Measurements from ENCODE around the gene PGC.

The PGC gene

DNA sequence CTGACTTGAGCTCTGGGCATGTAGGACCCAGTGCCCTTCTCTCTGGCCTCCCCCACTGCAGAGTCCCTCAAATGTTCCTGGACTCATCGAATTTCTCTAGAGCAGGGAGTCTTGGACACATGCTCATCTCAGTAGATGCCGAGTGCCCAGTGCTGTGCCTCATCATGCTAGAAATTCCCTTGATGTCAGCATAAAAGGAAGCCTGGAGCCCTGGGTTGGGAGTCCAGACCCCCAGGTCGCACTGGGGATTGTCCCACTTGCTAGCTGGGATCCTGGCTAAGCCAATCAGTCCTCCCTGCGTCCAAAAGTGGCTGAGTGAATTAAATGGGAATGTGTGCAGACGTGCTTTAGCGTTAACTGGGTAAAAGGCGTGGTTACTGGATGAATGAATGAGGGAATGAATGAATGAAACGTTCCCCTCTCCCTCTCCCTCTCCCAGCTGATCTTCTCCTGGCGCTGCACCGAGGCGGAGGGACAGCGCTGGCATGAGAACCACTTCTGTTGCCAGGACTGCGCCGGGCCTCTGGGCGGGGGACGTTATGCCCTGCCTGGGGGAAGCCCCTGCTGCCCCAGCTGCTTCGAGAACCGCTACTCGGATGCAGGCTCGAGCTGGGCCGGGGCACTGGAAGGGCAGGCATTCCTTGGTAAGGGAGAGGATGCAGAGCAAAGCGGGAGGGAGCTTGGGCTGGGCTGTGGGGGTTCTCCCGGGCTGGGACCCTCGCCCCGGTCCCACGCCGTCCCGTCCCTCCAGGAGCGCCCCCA lies 38.7 kb upstream of the PGC start:
- H3K4me3 ChIP-seq, result peak overlapping the region; percentile 84
- peaks cover 21% of the 10 kb centered on the region for H3K36me3 ChIP-seq (ENCODE audit: insufficient read depth, low read length)
- no peak for TF ChIP-seq FOXP2 (optimal IDR thresholded peaks at IDR 0.05; ENCODE audit: control extremely low read depth, extremely low read length, insufficient read depth)
- TF ChIP-seq POLR2AphosphoS5 (IDR thresholded peaks at IDR 0.05; ENCODE audit: borderline replicate concordance, low read depth, low read length), result no peak
- TF ChIP-seq EZH2 (IDR thresholded peaks at IDR 0.05), result no peak
- H3K27ac ChIP-seq, result no peak overlapping the region
- no peaks in the 10 kb centered on the region for H3K9me3 ChIP-seq (ENCODE audit: low read depth, low read length)
- DNase-seq (ENCODE audit: low read depth, low spot score), result no peak
- peak overlapping the region; percentile 51 for H3K9ac ChIP-seq (ENCODE audit: insufficient read length)

DNA sequence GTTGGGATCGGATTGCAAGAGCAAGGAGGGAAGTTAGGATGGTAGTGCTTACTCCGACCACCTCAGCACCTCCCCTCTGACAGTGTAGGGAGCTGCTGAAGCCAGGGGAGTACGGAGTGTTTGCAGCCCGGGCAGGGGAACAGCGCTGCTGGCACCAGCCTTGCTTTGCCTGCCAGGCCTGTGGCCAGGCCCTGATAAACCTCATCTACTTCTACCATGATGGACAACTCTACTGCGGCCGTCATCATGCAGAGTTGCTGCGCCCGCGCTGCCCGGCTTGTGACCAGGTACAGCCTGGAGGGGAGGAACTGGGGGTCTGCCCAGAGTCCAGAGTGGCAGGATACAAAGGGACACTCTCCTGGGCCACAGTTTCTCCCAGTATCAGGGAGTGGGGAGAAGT lies 38.1 kb upstream of the PGC start:
- no peaks in the 10 kb centered on the region for H3K9me3 ChIP-seq (ENCODE audit: low read depth, low read length)
- H3K4me3 ChIP-seq, result no peak overlapping the region
- H3K9ac ChIP-seq (ENCODE audit: insufficient read length), result no peak overlapping the region
- H3K27ac ChIP-seq, result no peak overlapping the region
- H3K36me3 ChIP-seq (ENCODE audit: insufficient read depth, low read length), result peaks cover 15% of the 10 kb centered on the region
- TF ChIP-seq EZH2 (IDR thresholded peaks at IDR 0.05) (no peak), POLR2AphosphoS5 (IDR thresholded peaks at IDR 0.05; ENCODE audit: borderline replicate concordance, low read depth, low read length) (no peak), FOXP2 (optimal IDR thresholded peaks at IDR 0.05; ENCODE audit: control extremely low read depth, extremely low read length, insufficient read depth) (no peak)
- no peak for DNase-seq (ENCODE audit: low read depth, low spot score)

DNA sequence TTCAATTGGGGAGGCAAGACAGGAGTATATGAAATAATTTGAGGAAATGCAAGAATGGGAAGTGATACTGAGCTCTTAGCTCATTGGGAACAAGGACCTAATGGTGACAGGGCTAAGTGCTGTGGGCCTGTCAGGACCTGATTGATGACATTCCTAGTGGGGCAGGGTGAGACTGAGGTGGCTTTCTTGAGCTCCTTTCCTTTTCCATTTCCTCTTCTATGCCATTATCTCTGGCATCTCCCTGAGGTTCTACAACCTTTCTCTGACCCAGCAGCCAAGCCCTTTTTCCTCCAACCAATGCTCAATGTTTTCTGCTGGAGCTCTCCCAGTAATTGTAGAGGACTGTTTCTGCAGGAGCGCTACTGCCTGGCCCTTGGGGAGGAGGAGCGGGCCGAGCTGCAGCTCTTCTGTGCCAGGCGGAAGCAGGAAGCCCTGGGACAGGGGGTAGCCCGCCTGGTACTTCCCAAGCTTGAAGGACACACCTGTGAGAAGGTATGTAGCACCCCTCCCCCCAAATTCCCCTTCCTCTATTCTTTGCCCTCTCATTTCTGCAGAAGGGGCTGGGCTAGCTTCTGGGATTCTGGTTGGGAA lies 37.5 kb upstream of the PGC start:
- Histone ChIP-seq H3K4me3 (no peak overlapping the region), H3K9ac (ENCODE audit: insufficient read length) (no peak overlapping the region), H3K27ac (no peak overlapping the region), H3K36me3 (ENCODE audit: insufficient read depth, low read length) (peaks cover 9% of the 10 kb centered on the region), H3K9me3 (ENCODE audit: low read depth, low read length) (no peaks in the 10 kb centered on the region)
- DNase-seq (ENCODE audit: low read depth, low spot score), result no peak
- TF ChIP-seq FOXP2 (optimal IDR thresholded peaks at IDR 0.05; ENCODE audit: control extremely low read depth, extremely low read length, insufficient read depth) (no peak), POLR2AphosphoS5 (IDR thresholded peaks at IDR 0.05; ENCODE audit: borderline replicate concordance, low read depth, low read length) (peak; percentile 6; the same call in 1 of the 2 replicates)

DNA sequence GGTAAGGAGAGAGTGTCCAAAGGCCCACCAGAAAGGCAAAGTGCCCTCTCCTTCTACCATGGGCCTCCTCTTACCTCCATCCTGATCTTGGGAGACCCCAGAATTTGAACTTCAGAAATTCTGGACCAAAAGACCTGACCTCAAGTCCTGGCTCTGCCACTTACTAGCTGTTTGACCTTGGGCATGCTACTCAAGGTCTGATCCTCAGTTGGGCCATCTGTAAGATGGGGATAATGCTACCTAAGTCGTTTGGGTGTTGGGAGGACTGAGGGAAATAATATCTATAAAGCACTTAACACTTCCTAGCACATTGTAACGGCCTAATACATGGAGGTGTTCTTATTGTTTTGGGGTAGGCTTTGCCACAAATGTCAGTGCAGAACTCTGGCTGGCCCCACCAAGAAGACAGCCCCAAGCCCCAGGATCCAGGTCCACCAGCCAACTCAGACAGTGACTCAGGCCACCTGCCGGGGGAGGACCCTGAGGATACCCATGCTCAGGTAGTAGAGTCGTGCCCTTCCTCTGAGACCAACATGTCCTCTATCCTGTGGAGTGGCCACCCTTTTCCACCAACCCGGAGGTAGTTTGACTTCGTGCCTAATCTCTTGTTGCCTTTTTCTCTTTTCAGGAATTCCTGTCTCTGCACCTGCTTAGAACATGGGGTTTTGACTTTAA lies 36.0 kb upstream of the PGC start:
- TF ChIP-seq EZH2 (IDR thresholded peaks at IDR 0.05) (no peak), POLR2AphosphoS5 (IDR thresholded peaks at IDR 0.05; ENCODE audit: borderline replicate concordance, low read depth, low read length) (no peak), FOXP2 (optimal IDR thresholded peaks at IDR 0.05; ENCODE audit: control extremely low read depth, extremely low read length, insufficient read depth) (no peak)
- H3K27ac ChIP-seq, result no peak overlapping the region
- no peak overlapping the region for H3K4me3 ChIP-seq
- DNase-seq (ENCODE audit: low read depth, low spot score), result no peak
- no peaks in the 10 kb centered on the region for H3K36me3 ChIP-seq (ENCODE audit: insufficient read depth, low read length)
- no peaks in the 10 kb centered on the region for H3K9me3 ChIP-seq (ENCODE audit: low read depth, low read length)
- H3K9ac ChIP-seq (ENCODE audit: insufficient read length), result no peak overlapping the region

DNA sequence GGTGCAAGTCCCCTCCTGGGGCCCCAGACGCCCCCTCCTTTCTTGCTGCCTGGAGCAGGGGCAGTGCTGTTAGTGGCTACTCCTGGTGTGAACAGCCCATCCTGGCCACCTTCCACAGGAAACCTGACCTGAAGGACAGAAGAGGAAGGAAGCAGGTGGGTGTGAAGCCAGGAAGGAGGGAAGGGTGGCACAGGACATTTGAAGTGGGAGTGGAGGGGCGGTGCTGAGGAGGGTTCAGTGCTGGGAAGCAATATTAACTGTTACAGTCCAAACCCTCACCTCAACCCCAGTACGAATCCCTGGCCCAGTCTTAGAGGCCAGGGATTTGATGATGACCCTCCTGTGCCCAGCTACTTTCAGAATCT lies 34.2 kb upstream of the PGC start:
- DNase-seq (ENCODE audit: low read depth, low spot score), result no peak
- peak overlapping the region; percentile 91; the same call in 1 of the 2 replicates for H3K4me3 ChIP-seq
- H3K9ac ChIP-seq (ENCODE audit: insufficient read length), result no peak overlapping the region
- H3K27ac ChIP-seq, result no peak overlapping the region
- H3K36me3 ChIP-seq (ENCODE audit: insufficient read depth, low read length), result no peaks in the 10 kb centered on the region
- no peak for TF ChIP-seq EZH2 (IDR thresholded peaks at IDR 0.05)
- no peak for TF ChIP-seq POLR2AphosphoS5 (IDR thresholded peaks at IDR 0.05; ENCODE audit: borderline replicate concordance, low read depth, low read length)
- no peak for TF ChIP-seq FOXP2 (optimal IDR thresholded peaks at IDR 0.05; ENCODE audit: control extremely low read depth, extremely low read length, insufficient read depth)
- H3K9me3 ChIP-seq (ENCODE audit: low read depth, low read length), result no peaks in the 10 kb centered on the region

DNA sequence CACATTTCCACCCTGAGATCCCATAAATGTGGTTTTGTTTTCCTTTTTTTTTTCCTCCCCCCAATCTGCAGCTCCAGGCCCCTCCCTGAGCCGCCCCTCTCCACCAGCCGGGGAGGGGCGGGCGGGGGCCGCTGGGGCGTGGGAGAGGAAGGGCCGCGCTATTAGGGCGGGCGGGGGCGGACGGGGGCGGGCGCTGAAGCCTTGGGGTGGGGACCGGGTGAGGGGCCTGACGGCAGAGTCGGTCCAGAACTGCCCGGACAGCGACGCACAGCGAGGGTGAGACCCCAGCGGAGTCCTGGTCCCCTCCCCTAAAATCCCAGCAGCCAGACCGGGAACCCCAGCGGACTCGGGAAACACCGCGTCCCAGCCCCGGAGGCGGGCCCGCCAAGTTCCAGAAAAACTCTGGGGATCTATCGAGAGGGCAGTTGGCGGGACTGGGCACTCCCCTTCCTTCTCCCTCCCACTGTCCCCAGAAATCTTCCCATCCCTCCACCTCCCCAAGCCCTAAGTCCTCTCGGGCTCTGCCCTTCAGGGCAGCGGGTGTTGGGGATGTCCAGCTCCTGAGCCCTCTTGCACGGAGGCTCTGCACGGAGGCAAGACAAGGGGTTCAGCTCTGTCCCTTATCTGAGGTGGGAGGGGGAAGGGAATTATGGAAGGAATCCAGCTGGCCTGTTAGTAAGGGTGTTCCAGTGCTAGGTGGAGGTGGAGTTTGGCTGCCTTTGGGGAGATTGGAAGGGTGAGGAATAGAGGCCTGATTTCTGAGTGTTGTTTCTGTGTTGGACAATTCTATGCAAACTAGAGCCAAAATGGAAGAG lies 33.6 kb upstream of the PGC start, which contains the start of gene PRICKLE4:
PRICKLE4 (plus strand) TSS at position 232 of the 815 bp plus-strand sequence. CDS start 2,692 bp downstream, outside the sequence.
- Histone ChIP-seq H3K27ac (no peak within 1 kb of the TSS), H3K9ac (ENCODE audit: insufficient read length) (peak within 1 kb of the TSS; percentile 59), H3K4me3 (peak within 1 kb of the TSS; percentile 91), H3K36me3 (ENCODE audit: insufficient read depth, low read length) (no peaks in the 10 kb centered on the region), H3K9me3 (ENCODE audit: low read depth, low read length) (no peaks in the 10 kb centered on the region)
- DNase-seq (ENCODE audit: low read depth, low spot score), result no peak
- no peak for TF ChIP-seq POLR2AphosphoS5 (IDR thresholded peaks at IDR 0.05; ENCODE audit: borderline replicate concordance, low read depth, low read length)
- no peak for TF ChIP-seq EZH2 (IDR thresholded peaks at IDR 0.05)

DNA sequence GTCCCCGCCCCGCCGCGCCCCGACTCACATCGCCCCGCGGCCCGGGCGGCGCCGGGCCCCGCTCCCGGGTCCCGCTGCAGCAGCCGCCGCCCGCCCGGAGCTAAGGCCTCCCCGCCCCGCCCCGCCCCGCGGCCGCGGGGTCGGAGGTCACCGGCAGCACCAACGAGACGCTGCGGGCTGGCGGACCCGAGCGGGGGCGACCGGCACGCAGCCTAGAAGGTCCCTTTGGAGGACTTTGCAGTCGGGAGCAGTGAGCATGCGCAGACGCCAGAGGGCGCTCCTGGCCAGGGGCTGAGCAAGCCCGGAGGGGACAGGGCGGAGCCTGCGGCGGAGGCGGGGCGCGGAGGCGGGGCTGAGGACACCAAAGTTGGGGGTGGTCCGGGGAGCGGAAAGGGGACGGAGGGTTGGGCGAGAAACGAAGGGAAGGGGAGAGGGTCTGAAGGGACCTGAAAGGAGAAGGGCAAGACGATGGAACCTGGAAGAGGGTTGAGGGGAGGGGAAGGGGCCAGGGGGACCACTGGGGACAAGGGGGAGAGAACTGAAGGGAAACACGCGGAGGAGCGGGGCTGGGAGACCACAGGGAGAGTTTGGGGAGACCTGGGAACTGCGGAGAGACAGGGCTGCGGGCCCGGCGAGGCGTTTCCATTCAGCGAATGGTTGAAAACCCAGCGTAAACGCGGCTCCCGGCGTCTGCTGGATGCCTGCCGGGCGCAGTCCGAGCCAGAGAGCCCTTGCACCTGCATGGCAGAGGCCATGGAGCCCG lies 32.8 kb upstream of the PGC start, which contains the start of gene FRS3:
FRS3 (minus strand) TSS at position 113 of the 763 bp plus-strand sequence. CDS start 2,913 bp downstream, outside the sequence.
- TF ChIP-seq FOXP2 (optimal IDR thresholded peaks at IDR 0.05; ENCODE audit: control extremely low read depth, extremely low read length, insufficient read depth) (peak; percentile 34), POLR2AphosphoS5 (IDR thresholded peaks at IDR 0.05; ENCODE audit: borderline replicate concordance, low read depth, low read length) (peak; percentile 61; the same call in 1 of the 2 replicates), EZH2 (IDR thresholded peaks at IDR 0.05) (no peak)
- Histone ChIP-seq H3K36me3 (ENCODE audit: insufficient read depth, low read length) (peaks cover 3% of the 10 kb centered on the region; the same call in 1 of the 2 replicates), H3K9ac (ENCODE audit: insufficient read length) (peak within 1 kb of the TSS; percentile 81), H3K4me3 (peak within 1 kb of the TSS; percentile 91), H3K9me3 (ENCODE audit: low read depth, low read length) (no peaks in the 10 kb centered on the region), H3K27ac (no peak within 1 kb of the TSS)
- peak; percentile 52 for DNase-seq (ENCODE audit: low read depth, low spot score)
